K562 (cell line): ENCODE data around the gene SHROOM3. TPM values are rescaled to one million over a fixed set of nuclear protein-coding genes. Genes with fewer than 3 reads are reported as not detected.

Source experiments
- ATAC-seq: fragments of 200-7000 bp; cut with Tn5 transposase; 3 replicates; pipeline ENCODE4 v1.9.1; 2020; ENCODE audit warnings: moderate library complexity
- BruUV-seq: library from RNA; stranded (reverse); fragments of 400-500 nt; replicated peaks from 2 replicates; lab custom pipeline; 2021; lab: Mats Ljungman, UMichigan
- CTCF ChIA-PET: fragments of 300-600 bp; formaldehyde crosslinking; extraction: SDS; loops from one replicate; lab custom pipeline; 2021; ENCODE audit warnings: low intra/inter-chr PET ratio; lab: Yijun Ruan, JAX
- POLR2A ChIA-PET: fragments of 300-600, 350-650 bp; sonication (Branson Sonifier 250); formaldehyde crosslinking; extraction: SDS; loops from one replicate; lab custom pipeline; 2021; ENCODE audit warnings: antibody characterized with exemption, inconsistent platforms; lab: Yijun Ruan, JAX
- DNase-seq, 4 experiments: peaks; one replicate each; pipeline versions ENCODE4 v3.0.0 to v3.0.0-alpha.2; 2011 to 2018; ENCODE audit warnings: low spot score in 3 of 4, mixed read lengths in 3 of 4; ENCODE audit errors: extremely low read depth in 1 of 4
- FAIRE-seq: peaks from 2 replicates; lab custom pipeline; 2011; peaks lifted over from hg19 to GRCh38; lab: Jason Lieb, UNC
- H2AFZ ChIP-seq: 2 replicates; pipeline ENCODE4 v1.6.0; 2011; ENCODE audit warnings: low read depth, low read length, control low read depth, inconsistent platforms
- H3K27ac ChIP-seq: fragments of 200-600 bp; 3 replicates; pipeline ENCODE4 v1.8.0; 2011; ENCODE audit warnings: low read depth, mild to moderate bottlenecking, control low read depth, inconsistent platforms, low read length, moderate library complexity, mixed read lengths; ENCODE audit errors: extremely low read depth
- H3K27me3 ChIP-seq, 2 experiments: fragments of 300-600 bp in 1 of 2; 2 replicates in 1 of 2; 3 replicates in 1 of 2; pipeline versions ENCODE4 v1.6.0 to v1.8.0; 2011; ENCODE audit warnings: inconsistent platforms in 2 of 2, low read length in 2 of 2, mild to moderate bottlenecking in 1 of 2, mixed read lengths in 1 of 2, moderate library complexity in 1 of 2; ENCODE audit not compliant: control insufficient read depth in 2 of 2, insufficient read depth in 2 of 2
- H3K36me3 ChIP-seq: fragments of 300-600 bp; 3 replicates; pipeline ENCODE4 v1.8.0; 2011; ENCODE audit warnings: mild to moderate bottlenecking, low read length, inconsistent platforms; ENCODE audit not compliant: control insufficient read depth, insufficient read depth
- H3K4me1 ChIP-seq, 2 experiments: fragments of 200-600 bp in 1 of 2; replicated peaks in 1 of 2; 2 replicates in 1 of 2; 3 replicates in 1 of 2; pipeline versions ENCODE4 v1.5.1 to v1.8.0; 2011; ENCODE audit warnings: inconsistent platforms in 2 of 2, low read length in 2 of 2, mild to moderate bottlenecking in 1 of 2, mixed read lengths in 1 of 2, moderate library complexity in 1 of 2; ENCODE audit not compliant: control insufficient read depth in 2 of 2, insufficient read depth in 2 of 2
- H3K4me2 ChIP-seq: 2 replicates; pipeline ENCODE4 v1.6.1; 2011; ENCODE audit warnings: low read length, control low read depth, inconsistent platforms, mixed read lengths; ENCODE audit not compliant: insufficient read depth
- H3K4me3 ChIP-seq: fragments of 200-600 bp; sonication (generic), shearing (Covaris generic); 2 replicates; pipeline ENCODE4 v1.5.1; 2016; ENCODE audit warnings: control low read depth, inconsistent platforms
- H3K79me2 ChIP-seq: fragments of 200-600 bp; 3 replicates; pipeline ENCODE4 v1.8.0; 2011; ENCODE audit warnings: low read length, inconsistent platforms; ENCODE audit not compliant: control insufficient read depth, insufficient read depth
- H3K9ac ChIP-seq, 2 experiments: 2 replicates each; pipeline versions ENCODE4 v1.6.0 to v1.6.1; 2011; ENCODE audit warnings: low read depth in 2 of 2, low read length in 2 of 2, control low read depth in 1 of 2, inconsistent platforms in 1 of 2, mild to moderate bottlenecking in 1 of 2, mixed read lengths in 1 of 2; ENCODE audit not compliant: insufficient read depth in 1 of 2
- H3K9me1 ChIP-seq: one replicate; pipeline ENCODE4 v1.6.0; 2011; ENCODE audit warnings: inconsistent platforms, mild to moderate bottlenecking, low read length, moderate library complexity; ENCODE audit not compliant: control insufficient read depth, insufficient read depth
- H3K9me3 ChIP-seq: replicated peaks from 2 replicates; pipeline ENCODE4 v1.5.1; 2011; ENCODE audit warnings: low read depth, low read length, inconsistent platforms; ENCODE audit not compliant: control insufficient read depth, insufficient read depth
- H4K20me1 ChIP-seq: replicated peaks from 2 replicates; pipeline ENCODE4 v1.6.1; 2011; ENCODE audit warnings: low read length, inconsistent platforms, mixed read lengths; ENCODE audit not compliant: control insufficient read depth, insufficient read depth
- CEBPG ChIP-seq, 3 experiments: fragments of 200-800 bp in 1 of 3; sonication (Bioruptor generic) in 1 of 3; sonication (generic) in 1 of 3; formaldehyde crosslinking in 1 of 3; IDR thresholded peaks in 2 of 3; conservative IDR thresholded peaks in 1 of 3; 2 replicates each; pipeline versions ENCODE4 v1.6.1 to v1.8.0; 2016 to 2022; ENCODE audit warnings: missing compliant biosample characterization in 2 of 3, missing genetic modification characterization in 2 of 3, mild to moderate bottlenecking in 1 of 3, missing genetic modification reagents in 1 of 3
- CHCHD3 ChIP-seq: fragments of 250-450 bp; sonication (Bioruptor Pico); IDR thresholded peaks from 2 replicates; pipeline ENCODE4 v2.1.2; 2022; ENCODE audit warnings: mild to moderate bottlenecking
- DNMT1 ChIP-seq: fragments of 450-650 bp; IDR thresholded peaks from 2 replicates; pipeline ENCODE4 v1.6.1; 2016; ENCODE audit warnings: antibody characterized with exemption, mild to moderate bottlenecking
- NFIC ChIP-seq: fragments of 450-650 bp; IDR thresholded peaks from 2 replicates; pipeline ENCODE4 v1.6.1; 2017; ENCODE audit warnings: mild to moderate bottlenecking, inconsistent platforms
- NR4A1 ChIP-seq, 2 experiments: fragments of 250-450 bp in 1 of 2; fragments of 450-650 bp in 1 of 2; sonication (Bioruptor Pico) in 1 of 2; IDR thresholded peaks; 2 replicates each; pipeline versions ENCODE4 v1.4.0 to v1.6.1; 2016 to 2020; ENCODE audit warnings: mild to moderate bottlenecking in 2 of 2, missing compliant biosample characterization in 1 of 2, missing genetic modification characterization in 1 of 2, moderate library complexity in 1 of 2
- RUNX1 ChIP-seq: sonication (generic); IDR thresholded peaks from 2 replicates; pipeline ENCODE4 v1.6.1; 2016; ENCODE audit warnings: antibody characterized with exemption, low read depth
- STAT5B ChIP-seq: fragments of 250-450 bp; sonication (Bioruptor Pico); IDR thresholded peaks from 2 replicates; pipeline ENCODE4 v1.8.0; 2021; ENCODE audit warnings: mild to moderate bottlenecking, inconsistent platforms
- U2AF1 ChIP-seq: fragments of 200-400 bp; formaldehyde crosslinking; optimal IDR thresholded peaks from 2 replicates; pipeline ENCODE3; 2017; ENCODE audit warnings: mild to moderate bottlenecking, low read depth, low read length, moderate library complexity
- ZNF134 ChIP-seq: fragments of 250-450 bp; sonication (Bioruptor Pico); conservative IDR thresholded peaks from 2 replicates; pipeline ENCODE4 v1.4.0; 2020
- ZNF175 ChIP-seq: fragments of 200-800 bp; sonication (Bioruptor generic); IDR thresholded peaks from 2 replicates; pipeline ENCODE4 v1.6.1; 2016; ENCODE audit warnings: low read depth, mild to moderate bottlenecking, missing genetic modification characterization, missing compliant biosample characterization
- ZNF3 ChIP-seq: fragments of 250-450 bp; sonication (Bioruptor Pico); IDR thresholded peaks from 2 replicates; pipeline ENCODE4 v1.5.0; 2021; ENCODE audit warnings: mild to moderate bottlenecking, moderate library complexity
- ZNF395 ChIP-seq: fragments of 200-800 bp; sonication (Bioruptor generic); IDR thresholded peaks from 2 replicates; pipeline ENCODE4 v1.6.1; 2017; ENCODE audit warnings: missing genetic modification characterization, missing compliant biosample characterization
- ZNF511 ChIP-seq: sonication (generic); formaldehyde crosslinking; IDR thresholded peaks from 2 replicates; pipeline ENCODE4 v1.8.0; 2022; ENCODE audit warnings: mild to moderate bottlenecking, missing genetic modification reagents
- ZNF57 ChIP-seq: fragments of 450-650 bp; formaldehyde crosslinking; IDR thresholded peaks from 2 replicates; pipeline ENCODE4 v1.4.0; 2020; ENCODE audit warnings: mild to moderate bottlenecking, moderate library complexity
- in situ Hi-C: fragments of 300-500 bp; cut with MboI; formaldehyde crosslinking; loops from 4 replicates; pipeline ENCODE4 v1.15.0; 2018; ENCODE audit warnings: inconsistent platforms, mixed read lengths
- intact Hi-C: fragments of 100-400 bp; cut with micrococcal nuclease; formaldehyde crosslinking; loops from 2 replicates; pipeline ENCODE4 v1.14.2; 2022
- polyA plus RNA-seq, 8 experiments: library from polyadenylated mRNA; depleted of rRNA in 4 of 8; stranded (reverse) in 5 of 8; unstranded in 3 of 8; fragments of >200 nt; fragmentation: Nextera tagmentation in 2 of 8; fragmentation: Illumina TruSeq in 1 of 8; extraction: Ambion mirVana in 2 of 8; extraction: Trizol in 1 of 8; gene quantifications; 2 replicates each; pipeline versions ENCODE4 v1.2.1 to v1.2.3, GENCODE V29; 2011 to 2014; ENCODE audit warnings: inconsistent platforms in 1 of 8, missing spikeins in 1 of 8
- total RNA-seq, 7 experiments: library from RNA; depleted of rRNA in 6 of 7; stranded (reverse); fragments of >200 nt in 6 of 7; fragmentation: Illumina TruSeq in 2 of 7; extraction: Trizol in 2 of 7; gene quantifications; 2 replicates each; pipeline versions ENCODE4 v1.2.1 to v1.2.3, GENCODE V29; 2011 to 2021; ENCODE audit warnings: low replicate concordance in 1 of 7

The SHROOM3 gene
- total and polyA plus RNA-seq, 9 of the 15 experiments (the other 6 are each of a cell fraction or from before 2014, with no cell fraction given): 0.01 to 0.07 TPM; not detected in 7

- H3K4me2 ChIP-seq: no peak overlapping the region
- ATAC-seq: no peak
- no peaks in the 10 kb centered on the region for H3K9me3 ChIP-seq
- H3K27me3 ChIP-seq: peaks cover 4 to 8% of the 10 kb centered on the region in 2 experiments; a peak in 2 of 5 replicates
- intact Hi-C loops: no loop called here
- POLR2A ChIA-PET: no interaction called here
- no peak for TF ChIP-seq DNMT1
- no peak for TF ChIP-seq RUNX1
- TF ChIP-seq CEBPG (CRISPR knock-in tag; IDR thresholded peaks at IDR 0.05): no peak
- TF ChIP-seq CEBPG (tag; conservative IDR thresholded peaks at IDR 0.05 in 1 of 2, IDR thresholded peaks at IDR 0.05 in 1 of 2): no peak
- TF ChIP-seq ZNF57: no peak
- no peak for TF ChIP-seq CHCHD3 (CRISPR knock-in tag)
- no peak for TF ChIP-seq ZNF3 (CRISPR knock-in tag)
- TF ChIP-seq ZNF395 (CRISPR knock-in tag): no peak
- TF ChIP-seq NFIC: no peak
- TF ChIP-seq NR4A1 (CRISPR knock-in tag; IDR thresholded peaks at IDR 0.05): no peak
- TF ChIP-seq NR4A1 (tag; IDR thresholded peaks at IDR 0.05): no peak
- no peak for TF ChIP-seq STAT5B (CRISPR knock-in tag)
- TF ChIP-seq U2AF1: no peak
- no peak for TF ChIP-seq ZNF175 (CRISPR knock-in tag)
- no peak for TF ChIP-seq ZNF511
- no peak for TF ChIP-seq ZNF134 (CRISPR knock-in tag)
- no peak for FAIRE-seq
- H3K9ac ChIP-seq: no peak overlapping the region
- H2AFZ ChIP-seq: no peak overlapping the region
- no TSS peak for BruUV-seq
- in situ Hi-C loops: no loop called here
- DNase-seq: no peak
- H3K9me1 ChIP-seq: no peaks in the 10 kb centered on the region
- H3K36me3 ChIP-seq: no peaks in the 10 kb centered on the region
- no peak overlapping the region for H3K27ac ChIP-seq
- H3K79me2 ChIP-seq: no peaks in the 10 kb centered on the region
- no peaks in the 10 kb centered on the region for H4K20me1 ChIP-seq
- no peak overlapping the region for H3K4me3 ChIP-seq
- CTCF ChIA-PET: no interaction called here
- no peaks in the 10 kb centered on the region for H3K4me1 ChIP-seq
Measured at GRCh38 chr4:76533314-76533713, 98.3 kb downstream of the SHROOM3 start.
